ENCODE measurements around the gene HBS1L. TPM values are rescaled to one million over a fixed set of nuclear protein-coding genes. Genes with fewer than 3 reads are reported as not detected.

The HBS1L gene
- total RNA-seq, 4 donors from 2014 or later = 25.2 to 94.1 (median 37.5) TPM

GRCh38 chr6:134938896-134939295 lies 115.7 kb downstream of the HBS1L start:
- Histone ChIP-seq H3K9me3 (no peaks in the 10 kb centered on the region), H3K27ac (no peak overlapping the region), H3K4me3 (no peak overlapping the region), H3K36me3 (no peaks in the 10 kb centered on the region), H3K4me1 (no peaks in the 10 kb centered on the region), H3K27me3 (no peaks in the 10 kb centered on the region)
- no peak for DNase-seq
- TF ChIP-seq, protein P1, sequence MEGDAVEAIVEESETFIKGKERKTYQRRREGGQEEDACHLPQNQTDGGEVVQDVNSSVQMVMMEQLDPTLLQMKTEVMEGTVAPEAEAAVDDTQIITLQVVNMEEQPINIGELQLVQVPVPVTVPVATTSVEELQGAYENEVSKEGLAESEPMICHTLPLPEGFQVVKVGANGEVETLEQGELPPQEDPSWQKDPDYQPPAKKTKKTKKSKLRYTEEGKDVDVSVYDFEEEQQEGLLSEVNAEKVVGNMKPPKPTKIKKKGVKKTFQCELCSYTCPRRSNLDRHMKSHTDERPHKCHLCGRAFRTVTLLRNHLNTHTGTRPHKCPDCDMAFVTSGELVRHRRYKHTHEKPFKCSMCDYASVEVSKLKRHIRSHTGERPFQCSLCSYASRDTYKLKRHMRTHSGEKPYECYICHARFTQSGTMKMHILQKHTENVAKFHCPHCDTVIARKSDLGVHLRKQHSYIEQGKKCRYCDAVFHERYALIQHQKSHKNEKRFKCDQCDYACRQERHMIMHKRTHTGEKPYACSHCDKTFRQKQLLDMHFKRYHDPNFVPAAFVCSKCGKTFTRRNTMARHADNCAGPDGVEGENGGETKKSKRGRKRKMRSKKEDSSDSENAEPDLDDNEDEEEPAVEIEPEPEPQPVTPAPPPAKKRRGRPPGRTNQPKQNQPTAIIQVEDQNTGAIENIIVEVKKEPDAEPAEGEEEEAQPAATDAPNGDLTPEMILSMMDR (IDR thresholded peaks at IDR 0.05) = no peak
- no peak for TF ChIP-seq POLR2A (IDR thresholded peaks at IDR 0.05)

- Histone ChIP-seq H3K27ac (no peak overlapping the region), H3K9me3 (no peaks in the 10 kb centered on the region), H3K4me3 (no peak overlapping the region), H3K36me3 (no peaks in the 10 kb centered on the region), H3K4me1 (no peaks in the 10 kb centered on the region), H3K27me3 (no peaks in the 10 kb centered on the region)
- no peak for DNase-seq
- TF ChIP-seq, protein P1 (IDR thresholded peaks at IDR 0.05) = no peak
- no peak for TF ChIP-seq POLR2A (IDR thresholded peaks at IDR 0.05)
These were observed 117.2 kb downstream of the HBS1L start for GRCh38 chr6:134937426-134937825.

DNA sequence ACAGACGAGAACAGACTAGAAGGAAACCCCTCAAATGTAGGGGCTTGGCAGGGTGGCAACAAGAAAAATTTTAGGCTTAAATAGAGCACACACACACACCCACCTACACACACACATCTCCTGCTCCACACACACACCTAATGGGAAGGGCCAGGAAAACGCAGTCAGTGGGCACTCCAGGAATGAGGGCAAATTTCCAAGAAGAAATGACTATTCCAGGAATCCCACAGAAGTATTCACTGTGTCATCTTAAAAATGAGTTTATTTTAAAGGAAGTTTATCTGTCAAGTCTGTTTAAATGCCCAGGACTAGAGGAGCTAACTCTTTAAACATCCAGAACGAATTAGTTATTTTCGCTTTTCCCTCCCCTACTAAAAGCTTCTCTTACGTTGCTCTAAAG lies 117.7 kb downstream of the HBS1L start:
- no peak overlapping the region for H3K27ac ChIP-seq
- no peaks in the 10 kb centered on the region for H3K27me3 ChIP-seq
- H3K9me3 ChIP-seq = no peaks in the 10 kb centered on the region
- H3K36me3 ChIP-seq = no peaks in the 10 kb centered on the region
- no peak overlapping the region for H3K4me3 ChIP-seq
- TF ChIP-seq, protein P1 (IDR thresholded peaks at IDR 0.05) = no peak
- TF ChIP-seq POLR2A (IDR thresholded peaks at IDR 0.05) = no peak
- H3K4me1 ChIP-seq = no peaks in the 10 kb centered on the region
- DNase-seq = no peak

GRCh38 chr6:134936476-134936875 lies 118.1 kb downstream of the HBS1L start:
- no peaks in the 10 kb centered on the region for H3K27me3 ChIP-seq
- no peak for DNase-seq
- H3K4me1 ChIP-seq = no peaks in the 10 kb centered on the region
- no peaks in the 10 kb centered on the region for H3K9me3 ChIP-seq
- no peak for TF ChIP-seq POLR2A (IDR thresholded peaks at IDR 0.05)
- TF ChIP-seq, protein P1 (IDR thresholded peaks at IDR 0.05) = no peak
- no peaks in the 10 kb centered on the region for H3K36me3 ChIP-seq
- no peak overlapping the region for H3K27ac ChIP-seq
- H3K4me3 ChIP-seq = no peak overlapping the region

GRCh38 chr6:134934793-134935485 lies 119.7 kb downstream of the HBS1L start:
- H3K4me3 ChIP-seq = no peak overlapping the region
- no peak for DNase-seq
- H3K27ac ChIP-seq = no peak overlapping the region
- TF ChIP-seq, protein P1 (IDR thresholded peaks at IDR 0.05) = no peak
- no peak for TF ChIP-seq POLR2A (IDR thresholded peaks at IDR 0.05)
- H3K4me1 ChIP-seq = no peaks in the 10 kb centered on the region
- H3K27me3 ChIP-seq = no peaks in the 10 kb centered on the region
- H3K9me3 ChIP-seq = no peaks in the 10 kb centered on the region
- H3K36me3 ChIP-seq = no peaks in the 10 kb centered on the region
